ENCODE results near the gene MGAT5.

The MGAT5 gene

GRCh38 chr2:134401081-134401497, 147.2 kb downstream of the MGAT5 start:
- no peak for DNase-seq (ENCODE audit: low spot score)

GRCh38 chr2:134401789-134402188, 147.9 kb downstream of the MGAT5 start:
- DNase-seq (ENCODE audit: low spot score): no peak

- no peak for DNase-seq (ENCODE audit: low spot score)
Measured at GRCh38 chr2:134402410-134402809, 148.5 kb downstream of the MGAT5 start.

GRCh38 chr2:134405611-134406081, 151.8 kb downstream of the MGAT5 start:
- no peak for DNase-seq (ENCODE audit: low spot score)

GRCh38 chr2:134406311-134406710, 152.4 kb downstream of the MGAT5 start:
- no peak for DNase-seq (ENCODE audit: low spot score)

GRCh38 chr2:134406736-134407135, 152.9 kb downstream of the MGAT5 start:
- DNase-seq (ENCODE audit: low spot score): no peak

GRCh38 chr2:134407154-134407890, 153.4 kb downstream of the MGAT5 start:
- DNase-seq (ENCODE audit: low spot score): no peak

- no peak for DNase-seq (ENCODE audit: low spot score)
Measured at GRCh38 chr2:134408386-134408785, 154.5 kb downstream of the MGAT5 start.

GRCh38 chr2:134408791-134409190, 154.9 kb downstream of the MGAT5 start:
- no peak for DNase-seq (ENCODE audit: low spot score)

GRCh38 chr2:134410006-134410405, 156.1 kb downstream of the MGAT5 start:
- no peak for DNase-seq (ENCODE audit: low spot score)

GRCh38 chr2:134410831-134411231, 157.0 kb downstream of the MGAT5 start:
- DNase-seq (ENCODE audit: low spot score): peak; percentile 70

- peak; percentile 67 for DNase-seq (ENCODE audit: low spot score)
Measured at GRCh38 chr2:134411279-134411827, 157.5 kb downstream of the MGAT5 start.

GRCh38 chr2:134411828-134412638, 158.2 kb downstream of the MGAT5 start:
- peak; percentile 99 for DNase-seq (ENCODE audit: low spot score)

GRCh38 chr2:134412639-134412999, 158.7 kb downstream of the MGAT5 start:
- no peak for DNase-seq (ENCODE audit: low spot score)

- no peak for DNase-seq (ENCODE audit: low spot score)
Measured at GRCh38 chr2:134413430-134413829, 159.6 kb downstream of the MGAT5 start.

- DNase-seq (ENCODE audit: low spot score): no peak
Measured at GRCh38 chr2:134413912-134414311, 160.0 kb downstream of the MGAT5 start.

- DNase-seq (ENCODE audit: low spot score): no peak
Measured at GRCh38 chr2:134416018-134416417, 162.1 kb downstream of the MGAT5 start.

- no peak for DNase-seq (ENCODE audit: low spot score)
Measured at GRCh38 chr2:134416637-134417036, 162.8 kb downstream of the MGAT5 start.

GRCh38 chr2:134417968-134418582, 164.2 kb downstream of the MGAT5 start:
- no peak for DNase-seq (ENCODE audit: low spot score)

GRCh38 chr2:134420259-134420658, 166.4 kb downstream of the MGAT5 start:
- DNase-seq (ENCODE audit: low spot score): peak; percentile 54

- no peak for DNase-seq (ENCODE audit: low spot score)
Measured at GRCh38 chr2:134420920-134421319, 167.0 kb downstream of the MGAT5 start.

- no peak for DNase-seq (ENCODE audit: low spot score)
Measured at GRCh38 chr2:134421556-134422328, 167.9 kb downstream of the MGAT5 start.

All from pons (tissue), 1 donor.